Globus pallidus (tissue), 1 donor: ENCODE measurements around the gene BLCAP.
"Not testable (repeated sequence)": the region's sequence is repeated elsewhere in the genome, so short reads cannot be mapped to it uniquely, and the experiment has no call there.

Experiments used
- DNase-seq: peaks from one replicate; pipeline ENCODE4 v3.0.0-alpha.2; 2015; ENCODE audit warnings: low spot score

Gene BLCAP, protein sequence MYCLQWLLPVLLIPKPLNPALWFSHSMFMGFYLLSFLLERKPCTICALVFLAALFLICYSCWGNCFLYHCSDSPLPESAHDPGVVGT

DNA sequence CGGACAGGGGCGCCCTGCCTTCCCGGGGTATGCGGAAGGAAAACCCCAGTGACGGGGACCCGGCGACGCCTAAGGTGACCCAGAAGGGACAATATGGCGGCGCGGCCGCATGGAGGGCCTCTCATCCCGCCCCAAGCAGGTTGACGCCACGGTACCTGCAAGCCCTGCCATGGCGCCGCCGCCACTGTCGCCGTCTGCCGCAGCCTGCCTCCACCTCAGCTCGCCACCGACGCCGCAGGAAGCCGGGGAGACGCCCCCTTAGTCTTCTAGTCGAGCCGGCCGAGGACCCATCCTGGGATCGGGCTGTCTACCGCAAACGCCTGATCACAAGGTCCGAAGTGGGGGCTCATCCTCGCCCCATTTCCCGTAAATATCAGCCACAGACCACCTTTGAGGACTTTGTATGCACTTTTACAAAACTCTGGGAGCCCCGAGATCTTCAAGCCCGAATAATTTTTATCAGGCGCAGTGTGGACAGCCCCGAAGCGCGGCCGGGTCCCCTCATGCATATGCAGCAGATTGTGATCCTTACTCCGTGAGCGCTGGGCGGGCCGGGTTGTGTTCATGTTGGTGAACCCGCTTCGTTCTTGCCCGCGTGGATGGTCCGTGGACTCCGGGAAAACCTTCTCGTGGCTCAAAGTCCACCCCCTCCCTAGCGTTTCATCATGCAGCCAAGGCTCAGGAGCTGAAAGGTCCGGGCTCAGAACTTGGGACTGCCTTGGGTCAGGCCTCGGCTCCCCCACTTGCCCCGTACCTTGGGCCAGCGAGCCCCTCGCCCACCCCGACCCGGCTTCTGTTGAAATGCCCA is at the start of gene BLCAP:
Gene BLCAP, minus strand, starts transcription at position 239 of the 808 bp plus-strand sequence. CDS start 8,702 bp downstream, outside the sequence.
- peak; percentile 83 for DNase-seq

DNA sequence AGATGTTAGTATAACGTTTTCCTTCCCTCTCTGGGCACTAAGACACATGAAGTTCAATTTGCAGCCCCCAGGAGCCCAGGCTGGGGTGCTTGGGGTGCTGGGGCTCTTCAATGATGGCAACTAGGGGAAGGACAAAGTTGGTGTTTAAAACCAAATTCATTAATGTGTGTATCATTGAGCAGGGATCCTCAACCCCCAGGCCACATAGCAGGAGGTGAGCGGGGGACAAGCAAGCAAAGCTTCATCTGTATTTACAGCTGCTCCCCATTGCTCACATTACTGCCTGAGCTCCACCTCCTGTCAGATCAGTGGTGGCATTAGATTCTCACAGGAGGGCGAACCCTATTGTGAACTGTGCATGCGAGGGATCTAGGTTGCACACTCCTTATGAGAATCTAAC is 49.8 kb upstream of the BLCAP start:
- DNase-seq: not testable (repeated sequence)

DNA sequence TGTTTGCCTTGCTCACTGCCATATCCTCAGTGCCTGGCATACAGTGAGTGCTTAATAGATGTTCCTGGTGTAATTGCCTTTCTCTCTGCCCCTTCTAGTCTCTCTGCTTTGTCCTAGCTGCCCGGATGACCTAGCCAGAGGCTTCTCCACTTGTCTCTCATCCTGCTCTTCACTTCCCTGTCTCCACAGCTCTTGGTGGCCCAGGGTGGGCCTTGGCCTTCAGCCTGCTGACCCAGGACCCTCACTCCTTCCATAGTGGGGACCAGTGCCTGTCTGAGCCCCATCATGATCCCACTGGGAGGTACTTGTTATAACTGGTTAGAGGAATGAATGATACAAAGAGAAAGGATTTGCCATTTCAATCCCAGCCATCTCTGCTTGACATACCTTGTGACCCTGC is 49.2 kb upstream of the BLCAP start:
- no peak for DNase-seq

DNA sequence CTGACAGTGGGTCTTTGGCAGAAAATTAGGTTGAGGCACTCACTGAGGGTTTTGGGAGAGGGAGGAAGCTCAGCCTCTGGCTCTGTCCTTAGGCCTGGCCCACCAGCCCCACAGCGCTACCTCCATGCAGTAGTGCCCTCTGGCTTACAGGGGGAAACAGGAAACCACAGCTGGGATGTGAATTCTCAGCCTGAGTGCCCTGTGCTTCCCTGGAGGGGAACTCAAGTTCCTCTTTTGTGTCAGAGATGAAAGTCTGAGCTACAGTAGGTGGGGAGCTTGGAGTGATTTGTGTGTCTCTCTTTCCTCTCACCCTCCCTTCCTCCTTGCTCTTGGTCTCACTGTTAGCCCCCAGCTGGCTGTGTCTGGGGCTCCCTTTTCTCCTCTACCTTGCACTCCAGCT is 48.2 kb upstream of the BLCAP start:
- DNase-seq: no peak

DNA sequence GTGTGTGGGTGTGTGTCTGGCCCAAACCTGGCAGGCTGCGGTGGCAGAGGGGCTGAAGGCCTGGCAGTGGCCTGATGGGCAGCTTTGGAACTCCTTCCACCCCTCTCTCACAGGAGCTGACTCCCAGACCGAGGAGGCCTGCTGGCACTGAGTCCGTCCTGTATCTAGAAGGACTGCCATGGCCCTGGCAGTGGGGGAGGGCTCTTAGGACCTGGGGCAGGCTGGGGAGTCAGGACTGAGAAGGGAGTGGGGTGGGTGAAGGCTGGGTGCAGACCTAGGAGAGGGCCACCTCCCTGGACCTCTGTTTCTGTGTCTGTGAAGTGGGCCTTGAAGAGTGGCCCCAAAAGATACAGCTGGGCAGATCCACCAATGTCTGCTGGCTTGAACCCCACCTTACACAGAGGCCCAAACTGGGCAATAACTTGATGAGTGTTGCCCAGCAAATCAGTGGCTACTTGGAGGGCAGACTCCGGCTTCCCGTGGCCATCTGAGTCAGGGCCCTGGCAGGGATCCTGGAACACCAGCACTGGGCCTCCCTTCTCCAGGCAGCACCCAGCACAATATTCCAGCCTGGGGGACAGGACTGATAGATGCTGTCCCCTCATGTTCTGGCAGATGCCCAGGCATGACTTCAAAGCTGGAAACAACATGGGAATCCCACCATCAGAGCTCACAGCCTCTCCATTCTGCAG is 46.7 kb upstream of the BLCAP start:
- DNase-seq: no peak

DNA sequence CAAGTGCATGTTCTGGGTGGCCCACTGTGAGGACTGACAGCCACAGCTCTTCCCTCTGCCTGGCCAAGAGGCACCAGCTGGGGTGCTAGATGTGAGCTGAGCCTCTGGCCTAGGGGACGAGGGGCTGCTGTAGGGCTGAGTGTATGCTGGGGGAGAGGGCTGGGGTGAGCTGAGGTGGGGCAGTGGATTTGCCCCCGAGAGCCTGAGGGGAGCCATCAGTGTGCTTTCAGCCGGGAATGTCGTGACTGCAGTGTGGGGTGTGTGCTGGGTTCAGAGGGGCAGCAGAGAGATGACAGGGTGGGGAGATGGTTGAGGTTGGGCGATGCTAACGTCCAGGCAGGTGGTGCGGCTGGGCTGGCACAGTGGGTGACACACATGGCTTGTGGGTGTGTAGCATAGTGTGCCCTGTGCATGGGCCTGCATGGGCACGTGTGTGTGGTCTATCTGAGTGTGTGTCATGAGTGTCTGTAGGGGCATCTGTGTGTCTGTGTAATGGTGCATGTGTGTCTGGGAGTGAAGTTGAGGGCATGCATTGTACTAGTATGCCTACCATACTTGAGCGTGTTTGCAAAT is 46.0 kb upstream of the BLCAP start:
- no peak for DNase-seq

DNA sequence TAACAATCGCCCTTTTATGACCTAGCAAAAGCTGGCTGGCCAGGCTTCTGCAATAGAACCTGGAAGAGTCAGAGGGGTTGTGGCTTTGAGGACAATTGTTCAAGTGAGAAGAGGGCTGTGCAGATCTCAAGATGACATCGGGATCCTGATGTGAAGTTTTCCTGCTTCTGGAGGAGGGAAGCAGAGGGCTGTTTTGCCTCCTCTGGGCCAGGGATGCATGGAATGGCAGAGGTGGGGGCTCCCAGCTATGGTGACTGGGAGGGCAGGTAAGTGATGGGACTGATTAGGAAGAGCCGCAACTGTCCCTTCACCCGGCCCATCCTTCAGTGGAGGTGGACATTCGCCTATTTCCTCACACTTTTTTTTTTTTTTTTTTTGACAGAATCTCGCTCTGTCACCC is 43.4 kb upstream of the BLCAP start:
- no peak for DNase-seq

DNA sequence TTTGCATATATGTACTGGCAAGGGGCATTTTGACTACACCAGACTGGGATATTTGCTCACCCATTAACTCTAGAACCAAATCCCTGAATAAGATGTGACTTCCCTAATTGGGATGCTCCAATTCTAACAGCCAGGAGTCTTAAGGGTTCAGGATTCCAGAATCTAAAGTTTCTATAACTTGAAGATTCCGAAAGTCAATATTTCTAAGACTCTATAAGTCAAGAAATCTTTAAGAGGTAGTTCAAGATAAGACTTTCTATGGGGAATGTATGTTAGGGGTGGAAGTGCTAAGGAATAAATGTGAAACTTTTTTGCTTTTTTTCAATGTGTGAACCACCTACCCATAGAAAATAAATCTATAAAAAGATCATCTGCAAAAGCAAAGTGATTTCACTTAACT is 42.7 kb upstream of the BLCAP start:
- DNase-seq: no peak

DNA sequence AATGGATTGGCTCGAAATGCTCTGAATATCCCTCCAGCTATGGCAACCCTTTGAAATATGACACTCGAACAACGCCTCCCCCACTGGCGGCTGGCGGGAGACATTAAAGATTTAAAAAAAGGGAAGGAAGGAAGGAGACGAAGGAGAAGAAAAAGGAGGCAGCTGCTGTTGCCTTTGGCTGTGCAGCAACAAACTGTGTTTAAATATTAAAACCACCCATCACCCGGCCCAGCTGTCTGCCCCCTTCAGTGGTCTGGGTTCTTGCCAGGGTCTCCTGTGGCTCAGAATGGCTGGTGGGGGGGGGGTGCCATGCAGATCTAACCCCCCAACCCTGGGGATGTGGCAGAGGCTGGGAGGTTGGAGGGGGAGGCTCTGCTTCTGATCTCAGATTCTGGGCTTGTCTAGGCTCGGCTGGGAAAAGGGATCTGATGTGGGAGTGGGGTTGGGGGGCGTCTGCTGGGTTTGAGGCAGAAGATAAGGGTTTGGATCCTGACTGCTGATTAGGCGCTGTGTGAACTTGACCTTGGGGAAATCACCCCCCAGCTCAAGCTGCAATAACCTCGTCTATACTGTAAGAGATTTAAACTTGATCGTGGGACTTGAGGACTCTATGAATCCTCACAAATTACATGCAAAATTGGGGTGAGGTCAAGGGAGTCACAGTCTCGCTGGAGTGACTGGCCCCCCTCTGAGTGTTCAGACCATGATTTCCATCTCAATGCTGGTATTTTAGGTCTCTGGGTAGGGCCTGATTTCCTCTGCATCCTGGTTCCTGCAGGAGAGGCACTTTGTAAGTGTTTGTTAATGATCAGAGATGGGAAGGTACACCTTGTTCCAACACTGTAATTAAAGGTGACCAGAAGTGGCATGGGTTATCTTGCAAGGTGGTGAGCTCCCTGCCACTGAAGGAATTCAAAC is 40.3 kb upstream of the BLCAP start:
- DNase-seq: no peak

DNA sequence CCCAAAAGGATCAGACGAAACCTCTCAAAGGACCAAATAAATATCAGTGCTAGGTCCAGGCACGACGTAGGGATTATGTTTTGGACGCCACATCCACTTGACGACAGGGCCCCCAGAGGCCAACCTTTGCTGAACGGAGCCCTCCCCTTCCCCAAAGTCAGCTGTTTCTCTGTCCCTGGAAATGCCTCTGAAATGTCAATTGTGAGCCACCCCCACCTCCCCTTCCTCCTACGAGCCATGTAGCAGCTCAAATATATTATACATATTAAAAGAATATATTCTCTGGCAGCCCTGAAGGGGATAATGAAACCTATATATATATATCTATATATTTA is 39.6 kb upstream of the BLCAP start:
- no peak for DNase-seq

DNA sequence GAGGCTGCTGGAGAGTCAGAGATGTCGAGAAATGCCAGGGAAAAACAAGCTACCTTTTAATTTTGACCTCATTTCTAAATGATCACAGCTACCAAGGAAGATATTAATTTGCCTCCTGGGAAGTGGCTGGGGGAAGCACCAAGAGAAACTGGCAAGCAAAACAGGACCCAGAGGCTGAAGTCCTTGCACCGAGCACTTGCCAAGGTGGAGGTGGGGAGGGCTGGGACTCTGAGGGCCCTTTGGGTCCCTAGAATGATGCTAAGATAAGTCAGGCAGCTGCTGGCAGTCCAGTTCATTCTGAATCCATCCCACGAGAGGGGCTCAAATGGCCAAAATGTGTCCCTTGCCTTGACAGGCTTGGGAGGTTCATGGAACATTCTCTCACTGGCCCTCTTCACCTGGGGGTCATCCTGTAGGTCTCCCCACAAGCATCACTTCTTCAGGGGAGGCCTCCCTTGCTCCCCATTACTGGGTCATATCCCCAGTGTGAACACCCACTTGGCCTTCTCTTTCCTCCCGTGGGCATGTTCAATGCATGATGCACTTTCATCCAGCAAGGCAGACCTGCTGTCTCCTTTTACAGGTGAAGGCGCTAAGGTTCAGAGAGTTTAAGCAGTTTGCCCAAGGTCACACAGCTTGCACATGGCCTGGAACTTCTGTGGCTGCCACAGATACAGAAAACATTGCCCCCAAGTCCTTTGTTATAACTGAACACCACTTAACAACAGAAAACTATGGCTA is 39.1 kb upstream of the BLCAP start:
- DNase-seq: no peak

DNA sequence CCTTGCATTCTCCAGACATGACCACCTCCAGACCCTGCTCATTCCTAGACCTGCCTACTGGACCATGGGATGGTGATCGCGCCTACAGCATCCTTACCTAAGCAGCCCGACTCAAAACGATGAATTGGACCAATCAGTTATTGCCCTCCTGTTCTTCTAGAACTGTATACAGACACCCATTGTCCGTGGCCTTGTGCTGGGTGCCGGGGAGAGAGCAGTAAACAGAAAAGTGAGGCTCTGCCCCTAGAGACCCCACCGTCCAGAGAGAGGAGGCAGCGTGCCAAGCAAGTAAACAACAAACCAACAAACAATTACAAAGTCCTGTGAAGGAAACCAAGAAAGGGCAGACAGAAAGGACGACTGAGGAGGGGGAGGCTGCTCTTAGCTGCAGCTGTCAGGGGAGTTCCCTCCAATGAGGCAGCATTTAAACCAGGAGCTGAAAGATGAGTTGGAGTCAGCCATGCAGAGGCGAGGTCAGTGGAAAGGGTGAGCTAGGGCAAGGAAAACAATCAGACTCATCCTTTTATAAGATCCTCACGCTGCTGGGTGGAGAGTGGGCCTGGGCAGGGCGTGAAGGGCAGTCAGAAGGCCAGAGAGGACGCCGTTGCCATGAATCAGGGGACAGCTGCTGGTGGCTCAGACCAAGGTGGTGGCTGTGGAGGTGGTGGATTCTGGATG is 37.6 kb upstream of the BLCAP start:
- DNase-seq: no peak

DNA sequence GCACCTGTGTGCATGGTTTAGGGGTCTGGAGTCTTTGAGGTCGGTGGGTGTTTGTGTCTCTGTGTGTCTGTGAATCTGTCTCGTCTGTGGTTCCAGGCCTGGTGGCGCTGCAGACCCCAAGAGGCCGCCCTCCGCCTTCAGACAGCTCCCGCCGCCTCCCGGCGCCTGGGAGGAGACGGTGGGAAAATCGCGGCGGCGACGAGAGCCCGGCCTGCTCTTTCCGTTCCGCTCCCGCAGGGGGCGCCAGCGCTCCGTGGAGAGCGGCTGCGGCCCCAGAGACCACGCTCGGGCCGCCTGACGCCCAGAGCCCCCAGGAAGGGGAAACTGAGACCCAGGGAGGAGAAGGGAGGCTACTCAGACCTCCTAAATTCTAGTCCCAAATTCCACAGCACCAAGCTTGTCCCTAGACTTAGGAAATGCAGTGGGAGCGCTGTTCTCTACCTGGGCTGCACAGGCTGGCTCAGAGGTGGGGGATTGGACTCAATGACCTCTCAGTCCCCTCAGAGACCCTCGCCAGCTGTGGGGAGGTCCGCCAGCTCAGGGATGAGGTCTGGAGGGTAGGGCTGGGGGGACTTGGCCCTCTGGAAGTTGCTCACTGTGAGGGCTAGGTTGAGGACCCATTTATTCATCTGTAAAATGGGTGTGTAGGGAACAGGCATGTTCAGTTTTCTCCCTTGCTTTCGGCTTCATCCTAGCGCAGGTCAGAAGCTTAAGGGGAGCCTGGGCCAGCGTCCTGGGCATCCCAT is 36.9 kb upstream of the BLCAP start:
- no peak for DNase-seq

DNA sequence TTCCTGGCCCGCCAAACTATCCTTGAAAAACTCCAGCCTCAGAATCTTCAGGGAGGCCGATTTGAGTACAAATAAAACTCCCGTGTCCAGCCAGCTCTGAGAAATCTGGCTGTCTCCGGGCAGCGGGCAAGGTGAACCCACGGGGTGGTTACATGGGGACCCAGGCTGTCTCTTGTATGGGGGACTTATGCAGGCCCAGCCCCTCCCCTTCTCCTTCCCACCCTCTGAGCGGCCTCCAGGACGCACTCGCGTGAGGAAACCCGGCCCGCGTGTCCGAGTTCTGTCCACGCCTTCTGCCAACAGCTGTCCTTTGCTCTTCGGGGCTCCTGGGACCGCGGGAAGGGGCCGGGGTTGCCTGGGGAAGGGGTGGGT is 36.3 kb upstream of the BLCAP start:
- DNase-seq: no peak

DNA sequence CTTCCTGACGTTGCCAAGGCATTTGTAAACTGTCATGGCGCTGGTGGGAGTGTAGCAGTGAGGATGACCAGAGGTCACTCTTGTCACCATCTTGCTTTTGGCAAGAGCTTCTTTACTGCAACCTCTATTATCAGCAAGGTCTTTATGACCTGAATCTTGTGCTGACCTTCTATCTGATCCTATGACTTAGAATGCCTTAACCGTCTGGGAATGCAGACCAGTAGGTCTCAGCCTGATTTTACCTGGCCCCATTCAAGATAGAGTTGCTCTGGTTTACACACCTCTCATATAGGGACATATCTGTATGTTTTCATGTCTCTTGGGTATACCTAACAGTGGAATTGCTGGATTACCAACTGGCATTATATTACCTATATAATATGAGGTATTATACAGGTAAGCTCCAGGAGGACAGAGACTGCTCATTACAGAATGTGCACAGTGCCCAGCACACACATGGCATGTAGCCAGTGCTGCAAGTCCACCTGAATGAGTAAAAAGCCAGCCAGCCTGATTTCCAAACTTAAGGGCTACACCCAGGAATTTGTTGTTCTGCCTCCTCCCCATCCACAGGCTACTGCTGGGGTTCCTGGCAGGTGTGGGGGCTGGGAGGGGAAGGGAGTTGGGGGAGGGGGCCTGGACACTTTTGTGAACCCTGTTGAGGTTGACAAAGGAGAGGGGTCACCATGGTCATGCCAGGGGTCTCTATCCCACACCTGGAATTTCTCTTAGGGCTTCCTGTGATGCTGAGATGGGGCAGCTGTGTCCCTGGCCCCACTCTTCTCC is 35.2 kb upstream of the BLCAP start:
- no peak for DNase-seq

DNA sequence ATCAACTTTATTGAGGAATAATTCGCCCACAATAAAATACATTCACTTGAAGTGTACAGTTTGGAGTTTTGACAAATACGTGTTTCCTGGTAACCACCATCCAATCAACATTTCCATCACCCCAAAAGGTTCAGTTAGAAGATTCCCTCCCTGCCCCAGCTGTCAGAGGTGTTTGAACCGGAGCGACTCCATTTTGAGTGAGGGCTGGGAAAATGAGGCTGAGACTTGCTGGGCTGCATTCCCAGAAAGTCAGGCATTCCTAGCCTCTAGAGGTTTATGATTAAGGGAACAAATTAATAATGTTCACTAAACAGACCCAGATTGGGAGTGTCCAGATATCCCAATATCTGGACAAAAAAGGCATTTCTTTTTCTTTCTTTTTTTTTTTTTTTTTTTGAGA is 33.0 kb upstream of the BLCAP start:
- DNase-seq: no peak

DNA sequence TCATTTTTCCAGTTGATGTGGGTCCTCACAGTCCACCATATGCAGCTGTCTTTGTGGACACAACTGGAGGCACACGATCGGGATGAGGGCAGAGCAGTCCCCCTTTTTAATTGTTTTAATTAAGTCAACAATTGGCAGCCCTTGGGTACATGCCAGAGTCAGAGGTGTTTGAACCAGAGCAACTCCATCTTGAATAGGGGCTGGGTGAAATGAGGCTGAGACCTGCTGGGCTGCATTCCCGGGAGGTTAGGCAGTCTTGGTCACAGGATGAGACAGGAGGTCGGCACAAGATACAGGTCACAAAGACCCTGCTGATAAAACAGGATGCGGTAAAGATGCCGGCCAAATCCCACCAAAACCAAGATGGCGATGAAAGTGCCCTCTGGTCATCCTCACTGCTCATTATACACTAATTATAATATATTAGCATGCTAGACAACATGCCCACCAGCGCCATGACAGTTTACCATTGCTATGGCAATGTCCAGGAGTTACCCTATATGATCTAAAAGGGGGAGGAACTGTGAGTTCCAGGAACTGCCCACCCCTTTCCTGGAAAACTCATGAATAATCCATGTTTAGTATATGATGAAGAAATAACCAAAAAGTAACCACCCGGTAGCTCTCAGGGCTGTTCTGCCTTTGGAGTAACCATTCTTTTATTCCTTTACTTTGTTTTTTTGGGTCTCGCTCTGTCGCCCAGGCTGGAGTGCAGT is 31.8 kb upstream of the BLCAP start:
- DNase-seq: no peak

DNA sequence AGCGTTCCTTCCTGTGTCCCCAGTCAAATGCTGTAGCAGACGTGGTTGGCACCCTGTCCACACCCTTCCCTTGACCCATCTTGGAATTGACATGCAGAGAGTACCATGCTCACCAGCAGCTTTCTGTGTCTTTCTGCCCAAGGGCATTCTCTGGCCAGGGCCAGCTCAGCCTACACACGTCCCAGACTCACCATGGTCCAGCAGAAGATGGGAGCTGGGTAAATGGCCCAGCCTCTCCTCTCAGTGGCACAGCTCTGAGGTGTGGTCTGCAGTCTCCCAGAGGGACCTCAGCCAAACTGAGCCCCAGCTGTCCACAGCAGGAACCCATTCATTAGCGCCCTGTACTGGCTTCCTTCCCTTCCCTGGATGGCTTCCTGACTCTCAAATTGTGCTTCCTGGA is 31.1 kb upstream of the BLCAP start:
- no peak for DNase-seq

DNA sequence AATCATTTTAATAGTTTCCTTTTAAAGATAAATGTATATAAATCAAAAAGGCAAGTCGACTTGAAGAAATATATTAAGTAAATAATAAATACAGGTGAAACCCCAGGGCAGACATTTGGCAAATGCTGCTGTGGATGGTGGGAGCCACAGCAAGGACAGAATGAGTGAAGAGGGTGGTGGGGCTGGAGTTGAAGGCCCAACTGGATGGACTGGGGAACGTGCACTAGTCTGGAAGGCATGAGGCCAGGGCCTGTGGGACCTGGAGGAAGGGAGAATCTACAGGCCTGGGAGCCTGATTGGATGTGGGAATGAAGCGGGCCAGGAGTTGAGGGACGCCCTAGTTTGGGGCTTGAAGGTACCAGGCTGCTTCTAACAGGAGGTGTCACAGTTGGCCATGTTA is 30.6 kb upstream of the BLCAP start:
- no peak for DNase-seq
